Colonic mucosa (tissue), 4 donors: Measurements from ENCODE around the gene KLF9. TPM values are rescaled to one million over a fixed set of nuclear protein-coding genes. Genes with fewer than 3 reads are reported as not detected.
A peak's percentile ranks its signal among the peaks of the same experiment; 100 is the strongest.

Experiments used
- DNase-seq: peaks from one replicate; pipeline ENCODE4 v3.0.0-alpha.2; 2020
- H3K27ac ChIP-seq: fragments of 200-600 bp; one replicate; pipeline ENCODE4 v1.8.0; 2021
- H3K27me3 ChIP-seq: fragments of 200-600 bp; one replicate; pipeline ENCODE4 v1.8.0; 2021
- H3K36me3 ChIP-seq: fragments of 200-600 bp; one replicate; pipeline ENCODE4 v1.8.0; 2021
- H3K4me1 ChIP-seq: fragments of 200-600 bp; one replicate; pipeline ENCODE4 v1.8.0; 2021; ENCODE audit warnings: mild to moderate bottlenecking
- H3K4me3 ChIP-seq: fragments of 200-600 bp; one replicate; pipeline ENCODE4 v1.8.0; 2021
- H3K9ac ChIP-seq, 2 donors: one replicate each; pipeline ENCODE4 v1.7.0; 2013; ENCODE audit warnings: control low read depth in 2 of 2, low read depth in 2 of 2, low read length in 2 of 2
- H3K9me3 ChIP-seq: fragments of 200-600 bp; one replicate; pipeline ENCODE4 v1.8.0; 2021
- CTCF ChIP-seq: fragments of 200-600 bp; IDR thresholded peaks from one replicate; pipeline ENCODE4 v1.8.0; 2022; ENCODE audit warnings: antibody characterized with exemption, mild to moderate bottlenecking
- intact Hi-C: fragments of 100-400 bp; cut with DNase I; formaldehyde crosslinking; loops from one replicate; pipeline ENCODE4 v1.14.1; 2022
- total RNA-seq, 2 donors: library from RNA; stranded (reverse); fragmentation: NEBNext Ultra II Directional in 1 of 2; extraction: Animal tissue kit (Norgen Biotek cat#: 25700) in 1 of 2; gene quantifications; one replicate each; pipeline ENCODE4 v1.2.1, GENCODE V29; 2021
- donor health status: healthy.
- donor health status: DM: no; HTN: no; CAD: no.
- donor health status: DM: no; HTN: no; CAD: no.

Gene KLF9
- total RNA-seq, 2 donors from 2014 or later, result 13.5 to 18.8 TPM

DNA sequence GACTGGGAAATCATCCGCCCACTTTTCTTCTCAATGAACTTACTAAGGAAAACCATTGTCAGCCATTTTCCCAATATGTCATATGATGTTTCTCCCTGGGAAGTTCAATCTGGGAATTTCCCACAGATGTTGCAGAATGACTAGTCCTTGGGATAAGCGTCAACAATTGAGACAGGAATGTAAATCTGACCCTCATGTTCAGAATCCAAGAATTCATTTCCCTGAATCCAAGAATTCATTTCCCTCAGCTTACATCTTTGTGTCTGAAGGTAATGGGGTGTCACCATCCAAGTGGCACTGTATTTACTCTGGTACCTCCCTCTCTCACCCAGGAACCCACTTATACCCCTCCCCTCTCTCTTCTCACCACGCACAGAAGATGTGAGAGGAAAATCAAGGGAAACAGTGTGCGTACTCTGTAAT is 7.4 kb downstream of the KLF9 start:
- no peak for TF ChIP-seq CTCF
- H3K4me3 ChIP-seq, result no peak overlapping the region
- H3K36me3 ChIP-seq, result no peaks in the 10 kb centered on the region
- peaks cover 6% of the 10 kb centered on the region for H3K4me1 ChIP-seq
- peak overlapping the region; percentile 72 for H3K27ac ChIP-seq
- no peaks in the 10 kb centered on the region for H3K9me3 ChIP-seq
- no peak for DNase-seq
- H3K9ac ChIP-seq, result peak overlapping the region in 1 of 2 donors; percentile 31
- H3K27me3 ChIP-seq, result no peaks in the 10 kb centered on the region
- intact Hi-C loops, result no loop called here

DNA sequence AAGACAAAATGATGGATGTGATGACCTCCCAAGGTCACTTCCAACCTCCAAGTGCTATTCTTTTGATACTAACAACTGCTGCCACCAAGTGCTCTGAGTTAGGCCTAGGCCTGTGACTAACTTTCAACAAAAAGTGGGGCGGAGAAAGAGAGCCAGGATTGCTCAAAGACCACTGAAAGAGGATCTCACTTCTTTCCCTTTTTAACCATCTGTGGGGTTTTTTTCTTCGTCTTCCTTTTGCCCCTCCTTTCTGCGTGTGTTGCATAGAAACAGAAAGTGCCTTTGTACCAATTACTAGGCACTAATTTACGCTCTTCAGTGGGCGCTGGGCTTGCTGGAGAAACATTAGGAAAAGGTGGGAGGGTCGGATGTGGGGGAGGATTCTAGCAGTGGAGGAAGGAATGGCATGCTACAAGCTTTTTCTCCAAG is 8.0 kb downstream of the KLF9 start:
- Histone ChIP-seq H3K27me3 (no peaks in the 10 kb centered on the region), H3K9ac (peak overlapping the region in 1 of 2 donors; percentile 55), H3K4me3 (no peak overlapping the region), H3K27ac (peak overlapping the region; percentile 72), H3K9me3 (no peaks in the 10 kb centered on the region), H3K4me1 (peaks cover 6% of the 10 kb centered on the region), H3K36me3 (no peaks in the 10 kb centered on the region)
- DNase-seq, result no peak
- intact Hi-C loops, result no loop called here
- no peak for TF ChIP-seq CTCF

- no peaks in the 10 kb centered on the region for H3K9me3 ChIP-seq
- no peaks in the 10 kb centered on the region for H3K27me3 ChIP-seq
- no peak overlapping the region for H3K4me3 ChIP-seq
- intact Hi-C loops, result no loop called here
- peak; percentile 62 for DNase-seq
- peak overlapping the region; percentile 72 for H3K27ac ChIP-seq
- peak overlapping the region; percentile 31 to 55 for H3K9ac ChIP-seq
- H3K4me1 ChIP-seq, result peaks cover 6% of the 10 kb centered on the region
- no peak for TF ChIP-seq CTCF
- H3K36me3 ChIP-seq, result no peaks in the 10 kb centered on the region
Observed at GRCh38 chr9:70405808-70406433, 8.5 kb downstream of the KLF9 start.

- no peak for TF ChIP-seq CTCF
- Histone ChIP-seq H3K27ac (peak overlapping the region; percentile 72), H3K4me3 (no peak overlapping the region), H3K4me1 (peaks cover 6% of the 10 kb centered on the region), H3K36me3 (no peaks in the 10 kb centered on the region), H3K9me3 (no peaks in the 10 kb centered on the region), H3K9ac (no peak overlapping the region), H3K27me3 (no peaks in the 10 kb centered on the region)
- intact Hi-C loops, result no loop called here
- no peak for DNase-seq
Observed at GRCh38 chr9:70404261-70404660, 10.2 kb downstream of the KLF9 start.

DNA sequence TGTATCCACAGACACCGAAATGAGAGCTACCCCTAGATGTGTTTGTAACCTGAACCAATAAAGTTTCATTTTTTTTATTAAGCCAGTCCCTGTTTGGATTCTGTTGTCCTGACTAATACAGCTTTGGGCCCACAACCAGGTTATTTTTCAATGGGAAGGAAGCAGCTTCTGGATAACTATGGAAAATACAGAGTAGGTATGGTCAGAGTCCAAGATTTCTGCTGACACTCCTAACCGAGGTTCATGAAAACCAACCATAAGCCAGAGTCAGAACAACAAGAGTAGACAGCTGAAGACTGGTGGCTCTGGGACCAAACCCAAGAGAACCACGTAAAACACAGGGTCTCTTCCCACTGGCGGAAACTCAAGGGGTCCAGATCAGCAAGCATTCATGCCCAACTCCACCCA is 10.8 kb downstream of the KLF9 start:
- no peak overlapping the region for H3K9ac ChIP-seq
- no peak for DNase-seq
- no peaks in the 10 kb centered on the region for H3K27me3 ChIP-seq
- intact Hi-C loops, result no loop called here
- H3K9me3 ChIP-seq, result no peaks in the 10 kb centered on the region
- no peak for TF ChIP-seq CTCF
- H3K36me3 ChIP-seq, result no peaks in the 10 kb centered on the region
- peak overlapping the region; percentile 72 for H3K27ac ChIP-seq
- H3K4me1 ChIP-seq, result peaks cover 6% of the 10 kb centered on the region
- H3K4me3 ChIP-seq, result no peak overlapping the region
